ENCODE results near the gene IL11.

GRCh38 chr19:55372316-55373081 is 2.2 kb upstream of the IL11 start:
- TF ChIP-seq, protein P1, sequence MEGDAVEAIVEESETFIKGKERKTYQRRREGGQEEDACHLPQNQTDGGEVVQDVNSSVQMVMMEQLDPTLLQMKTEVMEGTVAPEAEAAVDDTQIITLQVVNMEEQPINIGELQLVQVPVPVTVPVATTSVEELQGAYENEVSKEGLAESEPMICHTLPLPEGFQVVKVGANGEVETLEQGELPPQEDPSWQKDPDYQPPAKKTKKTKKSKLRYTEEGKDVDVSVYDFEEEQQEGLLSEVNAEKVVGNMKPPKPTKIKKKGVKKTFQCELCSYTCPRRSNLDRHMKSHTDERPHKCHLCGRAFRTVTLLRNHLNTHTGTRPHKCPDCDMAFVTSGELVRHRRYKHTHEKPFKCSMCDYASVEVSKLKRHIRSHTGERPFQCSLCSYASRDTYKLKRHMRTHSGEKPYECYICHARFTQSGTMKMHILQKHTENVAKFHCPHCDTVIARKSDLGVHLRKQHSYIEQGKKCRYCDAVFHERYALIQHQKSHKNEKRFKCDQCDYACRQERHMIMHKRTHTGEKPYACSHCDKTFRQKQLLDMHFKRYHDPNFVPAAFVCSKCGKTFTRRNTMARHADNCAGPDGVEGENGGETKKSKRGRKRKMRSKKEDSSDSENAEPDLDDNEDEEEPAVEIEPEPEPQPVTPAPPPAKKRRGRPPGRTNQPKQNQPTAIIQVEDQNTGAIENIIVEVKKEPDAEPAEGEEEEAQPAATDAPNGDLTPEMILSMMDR (IDR thresholded peaks at IDR 0.05) = no peak
- TF ChIP-seq POLR2A (IDR thresholded peaks at IDR 0.05) = no peak
- TF ChIP-seq POLR2AphosphoS5 (IDR thresholded peaks at IDR 0.05) = no peak
